K562 (cell line): Measurements from ENCODE around the gene ZRANB3. TPM values are rescaled to one million over a fixed set of nuclear protein-coding genes. Genes with fewer than 3 reads are reported as not detected.

Source experiments
- ATAC-seq: fragments of 200-7000 bp; cut with Tn5 transposase; 3 replicates; pipeline ENCODE4 v1.9.1; 2020; ENCODE audit warnings: moderate library complexity
- BruUV-seq: library from RNA; stranded (reverse); fragments of 400-500 nt; replicated peaks from 2 replicates; lab custom pipeline; 2021; lab: Mats Ljungman, UMichigan
- CTCF ChIA-PET: fragments of 300-600 bp; formaldehyde crosslinking; extraction: SDS; loops from one replicate; lab custom pipeline; 2021; ENCODE audit warnings: low intra/inter-chr PET ratio; lab: Yijun Ruan, JAX
- POLR2A ChIA-PET: fragments of 300-600, 350-650 bp; sonication (Branson Sonifier 250); formaldehyde crosslinking; extraction: SDS; loops from one replicate; lab custom pipeline; 2021; ENCODE audit warnings: antibody characterized with exemption, inconsistent platforms; lab: Yijun Ruan, JAX
- DNase-seq, 4 experiments: peaks; one replicate each; pipeline versions ENCODE4 v3.0.0 to v3.0.0-alpha.2; 2011 to 2018; ENCODE audit warnings: low spot score in 3 of 4, mixed read lengths in 3 of 4; ENCODE audit errors: extremely low read depth in 1 of 4
- FAIRE-seq: peaks from 2 replicates; lab custom pipeline; 2011; peaks lifted over from hg19 to GRCh38; lab: Jason Lieb, UNC
- H2AFZ ChIP-seq: 2 replicates; pipeline ENCODE4 v1.6.0; 2011; ENCODE audit warnings: low read depth, low read length, control low read depth, inconsistent platforms
- H3K27ac ChIP-seq: fragments of 200-600 bp; 3 replicates; pipeline ENCODE4 v1.8.0; 2011; ENCODE audit warnings: low read depth, mild to moderate bottlenecking, control low read depth, inconsistent platforms, low read length, moderate library complexity, mixed read lengths; ENCODE audit errors: extremely low read depth
- H3K27me3 ChIP-seq, 2 experiments: fragments of 300-600 bp in 1 of 2; 2 replicates in 1 of 2; 3 replicates in 1 of 2; pipeline versions ENCODE4 v1.6.0 to v1.8.0; 2011; ENCODE audit warnings: inconsistent platforms in 2 of 2, low read length in 2 of 2, mild to moderate bottlenecking in 1 of 2, mixed read lengths in 1 of 2, moderate library complexity in 1 of 2; ENCODE audit not compliant: control insufficient read depth in 2 of 2, insufficient read depth in 2 of 2
- H3K36me3 ChIP-seq: fragments of 300-600 bp; 3 replicates; pipeline ENCODE4 v1.8.0; 2011; ENCODE audit warnings: mild to moderate bottlenecking, low read length, inconsistent platforms; ENCODE audit not compliant: control insufficient read depth, insufficient read depth
- H3K4me1 ChIP-seq, 2 experiments: fragments of 200-600 bp in 1 of 2; replicated peaks in 1 of 2; 2 replicates in 1 of 2; 3 replicates in 1 of 2; pipeline versions ENCODE4 v1.5.1 to v1.8.0; 2011; ENCODE audit warnings: inconsistent platforms in 2 of 2, low read length in 2 of 2, mild to moderate bottlenecking in 1 of 2, mixed read lengths in 1 of 2, moderate library complexity in 1 of 2; ENCODE audit not compliant: control insufficient read depth in 2 of 2, insufficient read depth in 2 of 2
- H3K4me2 ChIP-seq: 2 replicates; pipeline ENCODE4 v1.6.1; 2011; ENCODE audit warnings: low read length, control low read depth, inconsistent platforms, mixed read lengths; ENCODE audit not compliant: insufficient read depth
- H3K4me3 ChIP-seq: fragments of 200-600 bp; sonication (generic), shearing (Covaris generic); 2 replicates; pipeline ENCODE4 v1.5.1; 2016; ENCODE audit warnings: control low read depth, inconsistent platforms
- H3K79me2 ChIP-seq: fragments of 200-600 bp; 3 replicates; pipeline ENCODE4 v1.8.0; 2011; ENCODE audit warnings: low read length, inconsistent platforms; ENCODE audit not compliant: control insufficient read depth, insufficient read depth
- H3K9ac ChIP-seq, 2 experiments: 2 replicates each; pipeline versions ENCODE4 v1.6.0 to v1.6.1; 2011; ENCODE audit warnings: low read depth in 2 of 2, low read length in 2 of 2, control low read depth in 1 of 2, inconsistent platforms in 1 of 2, mild to moderate bottlenecking in 1 of 2, mixed read lengths in 1 of 2; ENCODE audit not compliant: insufficient read depth in 1 of 2
- H3K9me1 ChIP-seq: one replicate; pipeline ENCODE4 v1.6.0; 2011; ENCODE audit warnings: inconsistent platforms, mild to moderate bottlenecking, low read length, moderate library complexity; ENCODE audit not compliant: control insufficient read depth, insufficient read depth
- H3K9me3 ChIP-seq: replicated peaks from 2 replicates; pipeline ENCODE4 v1.5.1; 2011; ENCODE audit warnings: low read depth, low read length, inconsistent platforms; ENCODE audit not compliant: control insufficient read depth, insufficient read depth
- H4K20me1 ChIP-seq: replicated peaks from 2 replicates; pipeline ENCODE4 v1.6.1; 2011; ENCODE audit warnings: low read length, inconsistent platforms, mixed read lengths; ENCODE audit not compliant: control insufficient read depth, insufficient read depth
- CEBPB ChIP-seq: fragments of 450-650 bp; IDR thresholded peaks from 2 replicates; pipeline ENCODE4 v1.6.1; 2016; ENCODE audit warnings: missing genetic modification characterization, missing compliant biosample characterization
- CEBPG ChIP-seq, 3 experiments: fragments of 200-800 bp in 1 of 3; sonication (Bioruptor generic) in 1 of 3; sonication (generic) in 1 of 3; formaldehyde crosslinking in 1 of 3; IDR thresholded peaks in 2 of 3; conservative IDR thresholded peaks in 1 of 3; 2 replicates each; pipeline versions ENCODE4 v1.6.1 to v1.8.0; 2016 to 2022; ENCODE audit warnings: missing compliant biosample characterization in 2 of 3, missing genetic modification characterization in 2 of 3, mild to moderate bottlenecking in 1 of 3, missing genetic modification reagents in 1 of 3
- DPF2 ChIP-seq: fragments of 450-650 bp; IDR thresholded peaks from 2 replicates; pipeline ENCODE4 v1.6.1; 2016
- EP300 ChIP-seq: IDR thresholded peaks from 2 replicates; pipeline ENCODE4 v1.6.1; 2012; ENCODE audit warnings: low read length, improper control_type of control experiment
- HNRNPL ChIP-seq: fragments of 200-400 bp; formaldehyde crosslinking; IDR thresholded peaks from 2 replicates; pipeline ENCODE4 v1.6.1; 2017; ENCODE audit warnings: low read depth, mild to moderate bottlenecking, low read length
- NUFIP1 ChIP-seq: fragments of 450-650 bp; IDR thresholded peaks from 2 replicates; pipeline ENCODE4 v1.6.1; 2018; ENCODE audit not compliant: partially characterized antibody
- POLR2AphosphoS2 ChIP-seq: IDR thresholded peaks from 2 replicates; pipeline ENCODE4 v1.6.1; 2012; ENCODE audit warnings: low read length, improper control_type of control experiment
- ZNF24 ChIP-seq: fragments of 450-650 bp; IDR thresholded peaks from 2 replicates; pipeline ENCODE4 v1.6.1; 2016
- WGBS: fragments of 100-300 bp; shearing (Covaris generic); methylation state at CpG from one replicate; pipeline ENCODE4 v1.1.6; 2016; ENCODE audit warnings: low coverage, mixed read lengths; ENCODE audit not compliant: insufficient coverage; ENCODE audit errors: missing lambda C conversion rate; 5-methylcytosine and 5-hydroxymethylcytosine counted together
- in situ Hi-C: fragments of 300-500 bp; cut with MboI; formaldehyde crosslinking; loops from 4 replicates; pipeline ENCODE4 v1.15.0; 2018; ENCODE audit warnings: inconsistent platforms, mixed read lengths
- intact Hi-C: fragments of 100-400 bp; cut with micrococcal nuclease; formaldehyde crosslinking; loops from 2 replicates; pipeline ENCODE4 v1.14.2; 2022
- polyA plus RNA-seq, 8 experiments: library from polyadenylated mRNA; depleted of rRNA in 4 of 8; stranded (reverse) in 5 of 8; unstranded in 3 of 8; fragments of >200 nt; fragmentation: Nextera tagmentation in 2 of 8; fragmentation: Illumina TruSeq in 1 of 8; extraction: Ambion mirVana in 2 of 8; extraction: Trizol in 1 of 8; gene quantifications; 2 replicates each; pipeline versions ENCODE4 v1.2.1 to v1.2.3, GENCODE V29; 2011 to 2014; ENCODE audit warnings: inconsistent platforms in 1 of 8, missing spikeins in 1 of 8
- total RNA-seq, 7 experiments: library from RNA; depleted of rRNA in 6 of 7; stranded (reverse); fragments of >200 nt in 6 of 7; fragmentation: Illumina TruSeq in 2 of 7; extraction: Trizol in 2 of 7; gene quantifications; 2 replicates each; pipeline versions ENCODE4 v1.2.1 to v1.2.3, GENCODE V29; 2011 to 2021; ENCODE audit warnings: low replicate concordance in 1 of 7
- TF ChIP-seq, protein P1 (sequence below): fragments of 250-450 bp; sonication (Bioruptor Pico); IDR thresholded peaks from 2 replicates; pipeline ENCODE4 v1.4.0; 2020; ENCODE audit warnings: mild to moderate bottlenecking, moderate library complexity, borderline replicate concordance

ZRANB3 gene
- total and polyA plus RNA-seq, 9 of the 15 experiments (the other 6 are each of a cell fraction or from before 2014, with no cell fraction given): 8.6 to 21.3 (median 14.7) TPM

DNA sequence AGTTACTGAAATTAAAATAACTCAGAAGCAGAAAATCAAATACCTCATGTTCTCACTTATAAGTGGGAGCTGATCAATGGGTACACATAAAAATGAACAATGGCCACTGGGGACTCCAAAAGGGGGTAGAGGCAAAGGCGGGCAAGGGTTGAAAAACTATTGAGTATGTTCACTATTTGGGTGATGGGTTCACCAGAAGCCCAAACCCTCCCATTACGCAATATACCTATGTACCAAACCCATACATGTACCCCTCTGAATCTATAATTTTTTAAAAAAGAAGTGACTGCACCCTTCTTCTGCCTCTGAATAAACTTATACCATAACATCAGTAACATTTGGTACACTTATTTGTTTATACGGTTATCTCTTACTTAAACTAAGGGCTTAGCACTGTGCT, 119.4 kb downstream of the ZRANB3 start:
- Histone ChIP-seq H3K79me2 (no peaks in the 10 kb centered on the region), H3K27me3 (no peaks in the 10 kb centered on the region), H3K9ac (no peak overlapping the region), H3K27ac (no peak overlapping the region), H3K36me3 (no peaks in the 10 kb centered on the region), H3K4me1 (no peaks in the 10 kb centered on the region), H3K4me2 (no peak overlapping the region), H4K20me1 (no peaks in the 10 kb centered on the region), H2AFZ (no peak overlapping the region), H3K4me3 (no peak overlapping the region), H3K9me3 (no peaks in the 10 kb centered on the region), H3K9me1 (no peaks in the 10 kb centered on the region)
- no TSS peak for BruUV-seq
- DNase-seq (no peak), FAIRE-seq (no peak), ATAC-seq (no peak)
- WGBS: 75% methylated on average over 3 of the region's 3 CpGs
- in situ Hi-C loops: no loop called here
- TF ChIP-seq ZNF24 (no peak), NUFIP1 (no peak), POLR2AphosphoS2 (no peak), HNRNPL (no peak), CEBPG (CRISPR knock-in tag; IDR thresholded peaks at IDR 0.05) (no peak), CEBPG (tag; conservative IDR thresholded peaks at IDR 0.05 in 1 of 2, IDR thresholded peaks at IDR 0.05 in 1 of 2) (peak; percentile 23 to 84; a peak in 2 of 4 replicates), EP300 (no peak), DPF2 (no peak), CEBPB (tag) (peak; percentile 78)
- TF ChIP-seq, protein P1, sequence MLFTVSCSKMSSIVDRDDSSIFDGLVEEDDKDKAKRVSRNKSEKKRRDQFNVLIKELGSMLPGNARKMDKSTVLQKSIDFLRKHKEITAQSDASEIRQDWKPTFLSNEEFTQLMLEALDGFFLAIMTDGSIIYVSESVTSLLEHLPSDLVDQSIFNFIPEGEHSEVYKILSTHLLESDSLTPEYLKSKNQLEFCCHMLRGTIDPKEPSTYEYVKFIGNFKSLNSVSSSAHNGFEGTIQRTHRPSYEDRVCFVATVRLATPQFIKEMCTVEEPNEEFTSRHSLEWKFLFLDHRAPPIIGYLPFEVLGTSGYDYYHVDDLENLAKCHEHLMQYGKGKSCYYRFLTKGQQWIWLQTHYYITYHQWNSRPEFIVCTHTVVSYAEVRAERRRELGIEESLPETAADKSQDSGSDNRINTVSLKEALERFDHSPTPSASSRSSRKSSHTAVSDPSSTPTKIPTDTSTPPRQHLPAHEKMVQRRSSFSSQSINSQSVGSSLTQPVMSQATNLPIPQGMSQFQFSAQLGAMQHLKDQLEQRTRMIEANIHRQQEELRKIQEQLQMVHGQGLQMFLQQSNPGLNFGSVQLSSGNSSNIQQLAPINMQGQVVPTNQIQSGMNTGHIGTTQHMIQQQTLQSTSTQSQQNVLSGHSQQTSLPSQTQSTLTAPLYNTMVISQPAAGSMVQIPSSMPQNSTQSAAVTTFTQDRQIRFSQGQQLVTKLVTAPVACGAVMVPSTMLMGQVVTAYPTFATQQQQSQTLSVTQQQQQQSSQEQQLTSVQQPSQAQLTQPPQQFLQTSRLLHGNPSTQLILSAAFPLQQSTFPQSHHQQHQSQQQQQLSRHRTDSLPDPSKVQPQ (CRISPR knock-in tag): no peak
- ChIA-PET CTCF (no interaction called here), POLR2A (no interaction called here)
- intact Hi-C loops: no loop called here
